T follicular helper cell (primary cell): ENCODE results near the gene NEK7.
"Not testable (repeated sequence)": the region's sequence is repeated elsewhere in the genome, so short reads cannot be mapped to it uniquely, and the experiment has no call there.

Experiments
- DNase-seq: peaks from one replicate; pipeline ENCODE4 v3.0.0-alpha.2; 2020; ENCODE audit warnings: low read depth

NEK7 gene

DNA sequence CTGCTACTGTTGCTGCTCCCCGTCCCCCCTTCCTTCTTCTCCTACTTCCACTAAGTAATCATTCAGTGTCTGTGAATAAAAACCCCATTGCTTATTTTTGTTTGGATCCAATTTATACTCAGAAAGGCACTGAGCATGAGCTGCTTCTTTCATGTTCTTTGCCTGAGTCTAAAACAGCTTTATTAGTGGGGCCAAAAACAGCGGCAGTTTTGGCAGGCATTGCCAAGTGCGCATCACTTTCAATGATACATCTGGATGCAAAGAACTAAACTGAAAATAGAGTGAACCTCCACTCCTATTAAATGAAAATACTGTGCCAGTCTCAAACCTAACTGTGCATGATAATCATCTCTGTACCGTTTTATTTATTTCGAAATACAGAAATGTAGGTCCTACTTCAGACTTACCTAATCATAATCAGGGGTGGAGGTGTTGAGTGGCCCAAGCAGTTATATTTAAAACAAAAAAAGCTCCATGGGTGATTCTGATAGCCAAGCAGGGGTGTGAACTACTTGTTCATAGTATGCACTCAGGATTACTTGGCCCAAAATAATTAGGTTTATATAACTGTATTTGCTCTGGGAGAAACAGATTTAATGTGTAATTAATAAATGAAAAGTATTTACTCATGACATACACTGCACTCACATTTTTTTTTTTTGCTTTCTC is 48.4 kb downstream of the NEK7 start:
- DNase-seq, result no peak

DNA sequence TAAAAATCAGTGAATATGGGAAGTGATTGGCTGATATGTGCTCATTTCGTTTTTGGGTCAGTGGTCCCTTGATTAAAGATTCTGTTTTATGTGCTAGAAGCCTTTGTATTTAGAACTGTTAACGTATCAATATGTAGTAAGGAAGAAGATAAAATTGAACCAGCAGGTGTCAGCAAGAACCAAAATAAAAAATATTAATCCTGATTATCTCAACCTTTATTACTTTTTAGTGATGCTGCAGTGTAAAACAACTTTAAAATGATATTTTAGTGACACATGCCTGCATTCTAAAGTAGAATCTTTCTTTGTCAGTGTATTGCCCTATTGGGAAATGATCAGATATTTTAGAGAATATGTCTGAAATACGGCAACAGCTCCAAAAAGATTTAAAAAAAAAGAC is 49.5 kb downstream of the NEK7 start:
- no peak for DNase-seq

DNA sequence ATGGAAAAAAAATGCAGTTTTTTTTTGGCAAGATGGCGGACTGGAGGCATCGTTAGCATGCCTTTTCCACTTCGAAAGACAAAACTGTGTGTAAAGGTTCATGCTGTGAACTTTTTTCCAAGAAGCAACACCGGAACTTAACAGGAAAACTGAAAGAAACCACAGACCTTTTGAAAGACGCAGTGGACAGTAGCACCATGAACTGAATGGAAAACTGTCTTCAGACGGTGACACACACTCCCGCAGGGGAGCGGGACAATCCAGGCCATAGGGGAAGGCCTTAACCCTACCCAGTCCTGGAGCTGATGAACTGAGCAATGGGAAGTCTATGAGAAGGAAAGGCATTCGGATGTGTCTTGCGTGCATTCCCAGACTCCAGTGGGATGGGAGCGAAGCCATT is 54.9 kb downstream of the NEK7 start:
- no peak for DNase-seq

DNA sequence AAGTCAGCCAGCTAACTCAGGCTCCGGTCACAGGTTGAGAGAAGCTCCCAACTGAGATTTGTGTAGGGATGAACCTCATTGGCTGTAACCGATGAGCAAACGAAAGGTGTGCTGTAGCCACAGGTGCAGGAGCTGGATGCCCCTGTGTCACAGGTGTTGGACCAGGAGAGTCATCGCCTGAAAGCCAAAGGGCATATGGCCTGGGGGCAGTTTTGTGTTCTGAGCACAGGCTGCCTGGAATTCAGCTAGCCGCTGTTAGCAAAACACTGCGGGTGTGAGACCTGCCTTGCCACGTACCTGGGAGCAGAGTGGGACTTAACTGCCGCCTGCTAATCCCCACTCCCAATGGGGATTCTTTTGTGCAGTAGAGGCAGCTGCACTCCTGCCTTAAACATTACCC is 55.3 kb downstream of the NEK7 start:
- DNase-seq, result no peak

DNA sequence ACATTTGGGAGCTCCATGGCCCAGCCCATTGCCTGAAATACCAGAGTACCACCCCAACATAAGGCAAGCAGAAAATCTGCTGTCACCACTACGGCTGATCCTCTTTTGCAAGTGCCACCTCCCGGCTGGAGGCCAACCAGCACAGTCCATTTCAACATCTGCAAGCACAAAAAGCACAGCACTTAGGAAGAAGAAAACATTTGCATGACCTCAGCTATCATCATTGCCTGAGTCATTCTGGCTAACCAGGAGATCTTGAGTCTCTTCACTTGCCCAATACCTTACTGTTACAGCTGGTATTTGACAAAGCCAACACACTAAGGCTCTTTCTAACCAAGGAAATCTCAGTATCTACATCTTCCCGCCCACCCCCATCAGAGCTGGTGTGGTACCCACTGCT is 55.9 kb downstream of the NEK7 start:
- DNase-seq, result no peak

DNA sequence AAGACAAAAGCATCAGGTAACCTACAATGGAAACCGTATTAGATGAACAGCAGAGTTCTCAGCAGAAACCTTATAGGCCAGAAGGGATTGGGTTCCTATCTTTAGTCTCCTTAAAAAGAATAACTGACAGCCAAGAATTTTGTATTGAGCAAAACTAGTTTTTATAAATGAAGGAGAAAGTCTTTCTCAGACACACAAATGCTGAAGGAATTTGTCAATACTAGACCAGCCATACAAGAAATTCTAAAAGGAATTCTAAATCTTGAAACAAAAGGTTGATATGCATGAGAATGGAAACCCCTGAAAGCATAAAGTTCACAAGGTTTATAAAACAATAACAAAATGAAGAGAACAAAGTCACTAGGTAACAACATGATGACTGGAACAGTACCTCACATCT is 58.1 kb downstream of the NEK7 start:
- no peak for DNase-seq

DNA sequence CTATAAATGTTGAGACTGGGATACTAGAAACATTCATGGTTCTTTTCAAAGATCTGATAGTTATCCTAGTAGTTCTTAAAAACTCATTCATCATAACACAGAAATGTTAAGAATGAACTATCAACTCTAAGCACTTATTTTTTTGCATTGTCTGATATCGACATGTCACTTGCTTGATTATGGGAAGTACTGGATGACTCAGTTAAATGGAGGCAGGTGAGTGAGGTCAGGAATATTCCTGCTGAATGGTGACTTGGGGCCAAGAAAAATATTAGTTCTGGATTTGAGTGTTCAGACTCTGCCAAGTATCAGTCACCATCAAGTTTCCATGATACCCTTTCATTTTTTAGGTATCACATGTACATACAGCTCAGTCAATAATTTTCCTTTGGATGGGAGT is 63.6 kb downstream of the NEK7 start:
- DNase-seq, result no peak

DNA sequence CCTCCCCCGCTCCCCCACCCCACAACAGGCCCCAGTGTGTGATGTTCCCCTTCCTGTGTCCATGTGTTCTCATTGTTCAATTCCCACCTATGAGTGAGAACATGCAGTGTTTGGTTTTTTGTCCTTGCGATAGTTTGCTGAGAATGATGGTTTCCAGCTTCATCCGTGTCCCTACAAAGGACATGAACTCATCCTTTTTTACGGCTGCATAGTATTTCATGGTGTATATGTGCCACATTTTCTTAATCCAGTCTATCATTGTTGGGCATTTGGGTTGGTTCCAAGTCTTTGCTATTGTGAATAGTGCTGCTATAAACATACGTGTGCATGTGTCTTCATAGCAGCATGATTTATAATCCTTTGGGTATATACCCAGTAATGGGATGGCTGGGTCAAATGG is 70.2 kb downstream of the NEK7 start:
- not testable (repeated sequence) for DNase-seq

DNA sequence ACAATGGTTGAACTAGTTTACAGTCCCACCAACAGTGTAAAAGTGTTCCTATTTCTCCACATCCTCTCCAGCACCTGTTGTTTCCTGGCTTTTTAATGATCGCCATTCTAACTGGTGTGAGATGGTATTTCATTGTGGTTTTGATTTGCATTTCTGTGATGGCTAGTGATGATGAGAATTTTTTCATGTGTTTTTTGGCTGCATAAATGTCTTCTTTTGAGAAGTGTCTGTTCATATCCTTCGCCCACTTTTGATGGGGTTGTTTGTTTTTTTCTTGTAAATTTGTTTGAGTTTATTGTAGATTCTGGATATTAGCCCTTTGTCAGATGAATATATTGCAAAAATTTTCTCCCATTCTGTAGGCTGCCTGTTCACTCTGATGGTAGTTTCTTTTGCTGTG is 70.7 kb downstream of the NEK7 start:
- not testable (repeated sequence) for DNase-seq

DNA sequence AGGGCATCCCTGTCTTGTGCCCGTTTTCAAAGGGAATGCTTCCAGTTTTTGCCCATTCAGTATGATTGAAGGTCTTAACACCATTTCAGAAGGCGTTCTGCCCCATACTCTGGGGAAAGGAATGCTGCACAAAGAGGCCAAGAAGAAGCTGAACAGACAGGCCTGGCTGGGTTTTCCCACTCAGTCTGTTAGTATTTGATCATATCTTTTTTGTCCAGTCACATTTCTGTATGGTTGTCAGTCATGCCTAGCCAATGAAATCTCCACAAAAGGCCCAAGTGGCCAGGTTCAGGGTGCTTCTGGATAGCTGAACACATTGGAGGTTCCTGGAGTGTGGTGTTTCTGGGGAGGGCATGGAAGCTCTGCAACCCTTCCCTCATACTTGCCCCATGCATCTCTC is 72.1 kb downstream of the NEK7 start:
- DNase-seq, result no peak

DNA sequence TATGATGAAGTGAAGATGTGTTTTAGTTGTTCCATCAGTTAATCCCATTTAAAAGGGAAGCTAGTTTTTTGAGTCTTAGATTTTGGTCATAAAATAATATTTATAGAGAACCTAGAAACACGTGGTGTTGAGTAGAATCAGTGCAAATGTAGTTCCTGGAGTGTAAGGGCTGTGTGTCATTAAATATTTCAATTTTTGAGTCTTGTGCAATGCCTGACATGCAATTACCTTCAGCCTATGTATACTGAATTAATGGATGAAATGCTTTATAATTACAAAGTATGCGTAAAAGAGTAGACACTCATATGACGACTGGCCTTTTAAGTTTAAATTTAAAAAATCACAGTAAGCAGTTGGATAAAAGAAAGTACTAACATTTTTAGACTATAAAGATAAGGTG is 75.0 kb downstream of the NEK7 start:
- DNase-seq, result no peak

DNA sequence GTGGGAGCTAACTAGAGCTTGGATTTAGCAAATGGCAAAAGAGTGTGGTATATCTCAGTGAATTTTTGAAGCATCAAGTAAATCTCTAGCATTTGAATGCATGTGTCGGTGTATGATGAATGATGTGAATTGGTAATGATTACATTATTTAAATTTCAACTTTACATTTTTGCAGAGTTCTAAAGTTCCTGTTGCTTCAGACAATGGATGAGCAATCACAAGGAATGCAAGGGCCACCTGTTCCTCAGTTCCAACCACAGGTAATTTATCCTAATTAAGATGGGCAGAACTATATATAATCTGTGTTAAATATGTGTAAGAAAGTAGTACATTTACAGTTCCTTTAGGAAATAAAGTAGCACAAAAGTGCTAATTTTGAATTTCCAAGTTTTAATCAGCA is 75.6 kb downstream of the NEK7 start:
- DNase-seq, result no peak

DNA sequence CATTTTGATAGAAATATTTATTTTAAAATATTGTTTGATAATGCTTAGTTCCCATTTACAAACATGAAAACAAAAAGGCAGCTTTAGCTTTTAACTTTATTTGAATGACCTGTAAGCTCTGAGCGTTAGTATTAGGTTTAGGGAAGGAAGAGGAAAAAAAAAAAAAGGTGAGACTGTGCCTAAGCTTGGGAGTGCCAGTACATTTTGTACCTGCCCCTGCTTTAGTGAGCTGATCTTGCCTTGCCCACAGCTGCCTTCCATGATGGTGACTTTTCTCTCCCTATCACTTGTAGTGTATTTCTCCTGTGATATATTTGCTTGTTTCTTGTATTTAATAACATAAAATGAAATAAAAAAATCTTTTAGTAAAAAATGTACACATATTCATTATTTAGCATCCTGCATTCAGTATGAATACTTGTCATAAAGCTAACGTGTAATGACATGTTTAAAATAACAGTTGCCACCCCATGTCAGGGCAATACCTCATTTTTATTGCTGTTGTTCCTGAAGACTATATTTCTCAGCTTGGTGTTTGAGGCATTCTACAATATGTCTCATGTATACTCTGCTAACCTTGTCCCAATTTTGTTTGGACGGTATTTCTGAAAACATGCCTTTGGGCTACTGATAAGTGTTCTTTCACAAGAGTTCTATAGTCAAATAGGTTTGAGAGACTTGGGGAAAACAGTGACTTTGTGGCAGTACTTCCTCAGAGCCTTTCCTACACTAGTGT is 76.3 kb downstream of the NEK7 start:
- DNase-seq, result no peak

DNA sequence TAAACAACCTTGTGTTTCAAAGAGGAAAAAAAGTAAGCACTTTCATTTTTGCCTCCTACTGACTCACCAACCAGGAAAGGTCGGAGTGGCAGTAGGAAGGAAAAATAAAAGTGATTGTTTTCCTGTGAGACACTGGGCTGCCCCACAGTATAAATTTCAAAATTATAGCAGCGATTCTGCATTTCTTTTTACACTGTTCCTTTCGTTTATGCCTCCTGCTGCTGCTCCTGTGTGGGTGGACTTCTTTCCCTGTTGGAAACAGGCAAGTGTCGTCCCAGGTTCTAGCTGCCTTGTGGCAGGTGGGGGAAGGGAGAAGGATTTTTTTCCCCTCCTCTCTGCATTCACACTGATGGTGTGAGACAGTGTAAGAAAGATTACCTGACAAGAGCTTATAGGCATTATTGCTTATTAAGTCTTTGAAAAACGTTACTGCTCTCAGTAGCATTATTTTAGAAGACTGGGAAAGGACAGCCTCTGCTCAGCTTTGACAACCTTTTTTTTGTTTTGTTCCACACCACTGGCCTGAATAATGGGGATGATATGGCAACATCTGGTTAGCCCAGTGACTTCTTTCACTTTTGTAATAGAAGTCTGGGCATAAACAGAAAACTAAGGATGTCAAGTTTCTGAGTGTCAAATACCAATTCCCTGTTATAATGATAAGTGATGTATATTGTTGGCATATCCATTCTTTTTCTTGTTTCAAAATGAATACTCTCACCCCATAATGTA is 77.9 kb downstream of the NEK7 start:
- DNase-seq, result no peak

DNA sequence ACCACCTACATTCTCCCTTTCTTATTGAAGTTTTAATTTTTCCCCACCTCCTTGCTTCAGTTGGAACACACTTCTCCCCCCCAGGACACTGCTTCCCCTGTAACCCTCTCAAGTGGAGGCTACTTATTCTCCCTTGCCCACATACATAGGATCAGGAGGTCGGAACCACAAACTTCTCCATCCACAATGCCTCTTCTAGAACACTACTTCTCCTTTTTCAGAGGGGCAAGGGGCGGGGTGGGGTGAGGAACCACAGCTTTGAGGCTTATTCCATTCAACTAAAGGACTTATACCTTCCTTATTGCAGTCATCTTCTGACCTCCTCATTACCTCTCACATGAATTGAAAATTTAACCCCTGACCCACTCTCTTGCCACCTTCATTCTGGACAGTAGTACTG is 81.3 kb downstream of the NEK7 start:
- DNase-seq, result no peak

DNA sequence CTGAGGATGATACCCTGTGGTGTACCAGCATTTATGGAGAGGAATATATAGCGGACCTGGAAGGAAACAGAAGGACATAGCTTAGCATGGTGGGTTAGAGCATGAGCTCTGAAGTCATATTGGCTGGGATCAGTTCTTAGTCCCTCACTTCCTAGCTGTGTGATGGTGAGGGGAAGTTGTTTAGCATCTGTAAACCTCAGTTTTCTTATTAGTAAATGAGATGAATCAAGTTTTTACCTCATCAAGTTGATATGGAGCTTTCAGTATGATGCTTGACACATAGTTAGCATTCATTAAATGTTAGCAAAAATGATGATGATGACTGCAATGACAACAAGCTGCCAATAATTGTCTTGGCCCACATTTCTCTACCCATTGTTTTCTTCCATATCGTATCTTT is 84.8 kb downstream of the NEK7 start:
- no peak for DNase-seq

DNA sequence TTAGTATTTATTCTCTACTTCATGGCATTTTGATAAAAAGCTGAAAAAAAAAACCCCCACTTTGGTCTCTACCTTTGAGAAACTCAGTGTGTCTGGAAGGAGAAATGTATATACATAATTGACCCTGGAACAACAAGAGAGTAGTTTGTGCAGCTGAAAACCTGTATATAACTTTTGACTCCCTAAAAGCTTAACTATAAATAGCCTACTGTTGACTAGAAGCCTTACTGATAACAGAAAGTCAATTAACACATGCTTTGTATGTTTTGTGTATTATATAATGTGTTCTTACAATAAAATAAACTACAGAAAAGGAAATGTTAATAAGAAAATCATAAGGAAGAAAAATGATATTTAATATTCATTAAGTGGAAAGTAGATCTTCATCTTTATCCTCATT is 88.0 kb downstream of the NEK7 start:
- no peak for DNase-seq

DNA sequence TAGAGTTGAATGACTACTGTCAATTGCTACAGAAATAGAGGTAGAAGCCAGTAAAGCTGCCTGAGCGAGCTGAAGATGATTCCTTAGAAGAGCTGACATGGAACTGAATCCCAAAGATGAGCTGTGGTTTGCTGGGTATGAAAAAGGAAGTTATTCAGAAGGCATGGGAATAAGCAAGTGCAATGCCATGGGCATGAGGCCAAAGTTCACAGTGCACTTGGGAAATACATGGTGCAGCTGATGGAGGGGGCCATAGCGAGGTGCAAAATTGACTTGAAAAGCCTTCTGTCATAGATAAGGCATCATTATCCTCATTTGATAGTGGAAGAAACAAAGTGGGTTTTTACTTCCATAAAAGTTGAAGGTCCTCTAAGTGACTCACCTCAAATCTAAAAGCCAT is 88.6 kb downstream of the NEK7 start:
- DNase-seq, result no peak

DNA sequence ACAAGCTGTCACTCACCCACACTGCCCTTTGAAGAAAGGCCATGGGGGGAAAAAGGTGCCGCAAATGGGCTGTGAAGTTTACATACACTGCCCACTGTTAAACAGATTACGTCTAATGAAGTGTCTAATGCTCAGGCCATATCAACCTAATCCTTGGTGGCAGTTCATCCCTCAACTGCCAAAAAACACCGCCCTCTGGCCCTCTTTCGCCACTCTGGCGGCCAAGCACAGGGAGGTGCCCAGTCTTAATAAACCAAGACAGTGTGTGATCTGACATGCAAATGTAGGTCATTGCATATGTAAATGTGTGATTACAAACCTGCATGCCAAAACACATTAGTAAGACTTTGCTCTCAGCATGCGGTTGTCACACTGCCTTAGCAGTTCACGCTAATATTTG is 89.5 kb downstream of the NEK7 start:
- no peak for DNase-seq

DNA sequence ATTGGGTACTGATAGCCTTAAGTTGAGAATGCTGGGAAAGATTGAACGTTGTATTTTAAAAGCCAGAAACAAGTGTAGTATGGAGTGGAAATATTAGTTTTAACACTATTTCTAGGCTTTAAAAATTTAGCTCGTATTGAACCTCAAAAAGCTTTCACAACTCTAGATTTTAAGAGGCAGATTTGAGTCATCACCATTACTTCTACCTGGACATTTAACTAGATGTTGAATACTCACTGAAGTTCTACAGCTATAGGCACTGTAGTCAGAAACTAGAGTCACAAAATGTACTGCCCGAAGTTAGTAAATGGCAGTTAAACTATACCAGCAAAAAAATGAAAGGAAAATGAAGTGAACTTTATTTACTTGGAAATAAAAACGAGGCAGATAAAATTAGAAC is 96.5 kb downstream of the NEK7 start:
- DNase-seq, result no peak

DNA sequence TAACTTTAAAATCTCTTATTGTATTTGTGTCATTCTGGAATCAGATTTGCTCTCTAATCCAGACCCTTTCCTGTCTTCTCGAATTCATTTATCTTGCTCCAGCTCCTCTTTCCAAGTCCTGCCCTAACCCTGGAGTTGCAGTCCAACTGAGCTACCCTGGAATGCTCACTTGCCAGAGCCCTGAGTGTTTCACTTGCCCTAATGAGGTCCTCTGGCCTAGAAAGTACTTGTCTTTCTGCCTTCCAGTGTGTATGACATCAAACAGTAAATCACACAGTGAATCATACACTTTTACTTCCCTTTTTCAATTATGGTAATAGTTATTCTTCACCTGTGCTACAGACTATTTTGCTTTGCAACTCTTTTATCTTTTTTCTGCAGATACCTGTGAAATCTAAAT is 96.9 kb downstream of the NEK7 start:
- DNase-seq, result no peak

DNA sequence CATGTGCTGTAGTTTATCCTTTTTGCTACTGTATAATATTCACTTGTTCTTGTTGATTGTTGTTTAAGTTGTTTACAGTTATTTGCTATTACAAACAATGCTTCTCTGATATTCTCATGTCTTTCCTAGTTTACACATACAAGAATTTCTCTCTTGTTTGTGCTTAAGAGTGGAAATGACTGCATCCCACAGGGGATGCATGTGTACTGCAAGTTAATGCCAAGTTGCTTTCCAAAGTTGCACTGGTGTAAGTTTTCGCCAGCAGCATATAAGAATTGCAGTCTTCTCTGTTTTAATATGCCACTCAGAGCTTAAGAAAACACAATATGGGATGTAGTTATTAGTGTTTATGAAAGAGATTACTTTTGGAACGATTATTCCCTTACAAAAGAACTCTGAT is 97.7 kb downstream of the NEK7 start:
- no peak for DNase-seq

DNA sequence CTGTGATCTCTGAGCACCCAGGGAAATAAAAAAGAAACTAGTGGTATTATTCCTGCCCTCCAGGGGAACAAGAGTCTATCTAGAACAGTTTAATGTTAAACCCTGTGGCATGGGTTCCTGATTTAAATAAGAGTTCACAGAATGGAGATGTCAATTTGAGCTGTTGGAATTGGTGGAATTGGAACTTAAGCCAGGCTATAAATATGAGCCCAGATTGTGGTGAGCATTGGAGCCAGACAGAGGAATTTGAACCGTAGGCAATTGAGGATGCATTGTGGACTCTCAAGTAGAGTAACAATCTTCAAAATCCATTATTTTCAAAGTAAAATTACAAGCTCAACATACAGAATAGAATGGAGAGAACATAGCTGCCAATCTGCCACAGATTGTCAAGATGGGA is 98.2 kb downstream of the NEK7 start:
- DNase-seq, result no peak
